Chondrocyte (in vitro differentiated cells): ENCODE results near the gene PRKCA. TPM values are rescaled to one million over a fixed set of nuclear protein-coding genes. Genes with fewer than 3 reads are reported as not detected.

Experiments used
- DNase-seq: peaks from one replicate; pipeline ENCODE4 v3.0.0; 2021; ENCODE audit warnings: mixed read lengths, low spot score
- H3K27ac Mint-ChIP-seq: one replicate; pipeline ENCODE4 v1.8.0; 2021; ENCODE audit warnings: mild to moderate bottlenecking, moderate library complexity, mixed read lengths; ENCODE audit not compliant: unreplicated experiment
- H3K27me3 Mint-ChIP-seq: 2 replicates; pipeline ENCODE4 v1.8.0; 2021; ENCODE audit warnings: low read depth, mixed read lengths
- H3K36me3 Mint-ChIP-seq: 2 replicates; pipeline ENCODE4 v1.8.0; 2021; ENCODE audit warnings: low read depth, mixed read lengths
- H3K4me1 Mint-ChIP-seq: 2 replicates; pipeline ENCODE4 v1.8.0; 2021; ENCODE audit warnings: low read depth, mild to moderate bottlenecking, mixed read lengths
- H3K4me3 Mint-ChIP-seq: one replicate; pipeline ENCODE4 v1.8.0; 2021; ENCODE audit warnings: mild to moderate bottlenecking, moderate library complexity, mixed read lengths; ENCODE audit not compliant: unreplicated experiment
- H3K9me3 Mint-ChIP-seq: 2 replicates; pipeline ENCODE4 v1.8.0; 2021; ENCODE audit warnings: low read depth, mixed read lengths
- total RNA-seq: library from RNA; stranded (reverse); gene quantifications from 3 replicates; pipeline ENCODE4 v1.2.1, GENCODE V29; 2021
- TF ChIP-seq, protein P1 (sequence below): fragments of 200-600 bp; sonication (generic); IDR thresholded peaks from 2 replicates; pipeline ENCODE4 v1.5.0; 2021; ENCODE audit warnings: antibody characterized with exemption, mild to moderate bottlenecking, moderate library complexity

Gene PRKCA
- total RNA-seq, 1 donor from 2014 or later: 51.5 TPM

DNA sequence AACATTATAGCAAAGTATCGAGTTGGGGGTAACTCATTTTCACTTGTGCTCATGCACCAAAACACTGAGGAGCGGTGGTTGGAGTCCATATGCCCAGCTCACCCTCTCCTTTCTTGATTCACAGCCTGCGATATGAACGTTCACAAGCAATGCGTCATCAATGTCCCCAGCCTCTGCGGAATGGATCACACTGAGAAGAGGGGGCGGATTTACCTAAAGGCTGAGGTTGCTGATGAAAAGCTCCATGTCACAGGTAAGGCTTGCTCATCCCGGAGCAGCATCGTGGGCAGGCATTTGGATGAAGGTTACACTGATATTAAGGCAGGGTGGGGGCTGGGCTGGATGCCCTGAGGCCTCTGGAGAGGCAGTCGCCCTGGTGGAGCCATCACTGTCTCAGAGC lies 342.8 kb downstream of the PRKCA start:
- no peak overlapping the region for H3K4me3 Mint-ChIP-seq
- peaks cover 13% of the 10 kb centered on the region for H3K36me3 Mint-ChIP-seq
- peaks cover 34% of the 10 kb centered on the region for H3K4me1 Mint-ChIP-seq
- H3K9me3 Mint-ChIP-seq: no peaks in the 10 kb centered on the region
- TF ChIP-seq, protein P1, sequence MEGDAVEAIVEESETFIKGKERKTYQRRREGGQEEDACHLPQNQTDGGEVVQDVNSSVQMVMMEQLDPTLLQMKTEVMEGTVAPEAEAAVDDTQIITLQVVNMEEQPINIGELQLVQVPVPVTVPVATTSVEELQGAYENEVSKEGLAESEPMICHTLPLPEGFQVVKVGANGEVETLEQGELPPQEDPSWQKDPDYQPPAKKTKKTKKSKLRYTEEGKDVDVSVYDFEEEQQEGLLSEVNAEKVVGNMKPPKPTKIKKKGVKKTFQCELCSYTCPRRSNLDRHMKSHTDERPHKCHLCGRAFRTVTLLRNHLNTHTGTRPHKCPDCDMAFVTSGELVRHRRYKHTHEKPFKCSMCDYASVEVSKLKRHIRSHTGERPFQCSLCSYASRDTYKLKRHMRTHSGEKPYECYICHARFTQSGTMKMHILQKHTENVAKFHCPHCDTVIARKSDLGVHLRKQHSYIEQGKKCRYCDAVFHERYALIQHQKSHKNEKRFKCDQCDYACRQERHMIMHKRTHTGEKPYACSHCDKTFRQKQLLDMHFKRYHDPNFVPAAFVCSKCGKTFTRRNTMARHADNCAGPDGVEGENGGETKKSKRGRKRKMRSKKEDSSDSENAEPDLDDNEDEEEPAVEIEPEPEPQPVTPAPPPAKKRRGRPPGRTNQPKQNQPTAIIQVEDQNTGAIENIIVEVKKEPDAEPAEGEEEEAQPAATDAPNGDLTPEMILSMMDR: no peak
- DNase-seq: no peak
- peak overlapping the region; percentile 2 for H3K27ac Mint-ChIP-seq
- H3K27me3 Mint-ChIP-seq: no peaks in the 10 kb centered on the region

DNA sequence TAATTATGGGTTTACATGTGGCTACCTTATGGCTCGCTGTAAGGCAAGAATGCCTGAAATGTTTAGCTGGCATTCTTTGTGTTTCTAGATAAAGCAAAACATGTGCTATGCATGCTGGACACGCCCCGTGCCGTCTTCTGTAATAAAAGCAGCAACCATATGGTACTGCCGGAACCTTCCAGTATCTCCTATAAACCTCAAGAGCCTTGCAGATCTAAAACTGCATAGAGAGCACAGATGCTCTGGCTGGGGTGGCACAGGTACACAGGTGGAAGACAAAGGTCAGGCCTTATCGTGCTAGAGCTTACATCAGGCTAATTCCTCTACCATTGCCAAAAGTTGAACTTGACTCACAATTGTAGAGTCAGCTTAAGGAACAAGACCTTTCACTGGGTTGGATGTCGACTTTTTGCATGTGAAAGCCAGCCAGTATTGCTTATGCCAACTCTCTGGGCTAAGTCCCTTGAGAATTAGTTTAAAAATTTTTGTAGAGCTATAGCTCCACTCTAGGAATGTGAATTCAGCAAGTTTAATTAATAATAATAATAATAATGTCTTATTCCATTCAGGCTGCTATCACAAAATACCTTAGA lies 345.1 kb downstream of the PRKCA start:
- H3K27ac Mint-ChIP-seq: no peak overlapping the region
- no peaks in the 10 kb centered on the region for H3K9me3 Mint-ChIP-seq
- H3K36me3 Mint-ChIP-seq: peaks cover 16% of the 10 kb centered on the region
- no peak overlapping the region for H3K4me3 Mint-ChIP-seq
- peaks cover 34% of the 10 kb centered on the region for H3K4me1 Mint-ChIP-seq
- TF ChIP-seq, protein P1: no peak
- H3K27me3 Mint-ChIP-seq: no peaks in the 10 kb centered on the region
- no peak for DNase-seq

DNA sequence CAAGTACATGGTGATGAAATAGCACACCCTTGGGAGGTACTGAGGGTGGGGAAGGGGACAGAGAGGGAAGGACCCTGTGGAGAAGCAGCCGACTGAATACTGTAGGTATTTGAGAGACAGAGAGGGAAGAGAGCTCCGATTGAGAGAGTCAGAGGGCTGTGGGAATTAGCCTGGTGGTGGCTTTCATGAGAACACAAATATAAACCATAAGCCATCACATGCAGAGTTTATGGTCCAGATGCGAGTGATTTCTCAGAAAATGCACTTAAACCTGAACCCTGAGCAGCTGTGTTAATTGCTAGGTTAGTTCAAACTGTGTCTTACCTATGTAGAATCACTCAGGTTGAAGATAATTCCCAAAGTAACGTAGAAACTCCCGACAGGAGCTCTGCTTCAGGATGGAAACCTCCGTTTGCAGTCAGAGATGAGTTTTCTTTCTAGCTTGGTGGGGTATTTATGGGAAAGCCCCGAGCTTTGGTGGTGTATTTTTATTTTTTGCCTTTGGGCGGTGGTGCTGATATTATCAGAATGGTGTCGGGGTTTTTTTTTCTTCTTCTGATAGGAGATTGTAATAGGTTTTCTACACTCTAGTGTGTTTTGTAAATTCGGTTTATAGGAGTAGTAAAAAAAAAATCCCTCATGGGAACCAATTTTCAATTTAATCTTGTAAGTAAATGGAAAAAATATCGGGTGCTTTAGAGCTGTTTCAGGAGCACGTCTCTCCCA lies 347.6 kb downstream of the PRKCA start:
- H3K4me1 Mint-ChIP-seq: peaks cover 36% of the 10 kb centered on the region
- no peaks in the 10 kb centered on the region for H3K9me3 Mint-ChIP-seq
- no peak overlapping the region for H3K27ac Mint-ChIP-seq
- H3K27me3 Mint-ChIP-seq: no peaks in the 10 kb centered on the region
- DNase-seq: no peak
- H3K36me3 Mint-ChIP-seq: peaks cover 18% of the 10 kb centered on the region
- TF ChIP-seq, protein P1: no peak
- H3K4me3 Mint-ChIP-seq: no peak overlapping the region

DNA sequence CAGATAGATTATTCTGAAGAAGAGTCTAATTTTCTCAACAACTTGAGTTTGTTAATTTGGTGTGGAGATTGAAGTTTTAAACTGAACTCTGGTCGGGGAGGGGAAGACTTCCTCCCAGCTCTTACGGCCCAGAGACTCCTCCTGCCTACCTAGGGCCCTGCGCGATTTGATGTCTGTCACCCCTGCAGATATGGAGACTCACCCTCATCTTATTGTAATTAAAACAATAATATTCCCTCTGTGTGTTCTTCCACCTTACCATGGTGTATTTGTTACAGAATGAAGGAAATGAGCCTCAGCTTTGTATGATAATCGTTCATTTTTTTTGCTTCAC lies 348.1 kb downstream of the PRKCA start:
- Mint-ChIP-seq H3K27me3 (no peaks in the 10 kb centered on the region), H3K4me3 (no peak overlapping the region)
- TF ChIP-seq, protein P1: no peak

DNA sequence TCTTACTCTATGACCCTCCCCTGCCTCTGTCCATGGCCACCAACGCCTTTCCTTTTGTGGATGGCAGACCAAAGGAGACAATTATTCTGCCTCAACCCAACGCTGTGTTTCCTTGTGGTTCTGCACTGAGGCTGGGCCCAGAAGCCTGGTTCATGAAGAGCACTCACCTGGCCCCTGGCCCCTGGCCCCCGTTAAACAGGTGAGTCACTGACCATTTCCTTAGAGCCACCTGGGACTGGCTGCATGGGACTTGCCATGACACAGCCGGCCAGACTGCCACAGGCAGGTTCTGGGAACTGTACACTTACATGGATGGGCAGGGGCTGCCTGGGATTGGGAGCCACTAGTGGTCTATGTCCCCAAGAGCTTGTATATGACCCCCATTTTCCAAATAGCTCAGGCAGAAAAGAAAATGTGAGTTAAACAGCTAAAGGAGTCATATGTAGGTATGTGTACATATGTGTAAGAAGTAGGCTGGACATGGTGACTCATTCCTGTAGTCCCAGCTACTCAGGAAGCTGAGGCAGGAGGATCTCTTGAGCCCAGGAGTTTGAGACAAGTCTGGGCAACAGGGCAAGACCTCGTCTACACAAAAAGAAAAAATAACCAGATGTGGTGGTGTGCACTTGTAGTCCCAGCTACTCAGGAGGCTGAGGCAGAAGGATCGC lies 350.6 kb downstream of the PRKCA start:
- peaks cover 18% of the 10 kb centered on the region for H3K36me3 Mint-ChIP-seq
- TF ChIP-seq, protein P1: no peak
- DNase-seq: no peak
- no peak overlapping the region for H3K4me3 Mint-ChIP-seq
- H3K27me3 Mint-ChIP-seq: no peaks in the 10 kb centered on the region
- H3K9me3 Mint-ChIP-seq: no peaks in the 10 kb centered on the region
- H3K27ac Mint-ChIP-seq: peak overlapping the region; percentile 27
- H3K4me1 Mint-ChIP-seq: peaks cover 48% of the 10 kb centered on the region

More for the DNA sequence above, 348.1 kb downstream of the PRKCA start:
- no peak for DNase-seq
- Mint-ChIP-seq H3K9me3 (no peaks in the 10 kb centered on the region), H3K4me1 (peaks cover 37% of the 10 kb centered on the region), H3K27ac (no peak overlapping the region), H3K36me3 (peaks cover 18% of the 10 kb centered on the region)
